Activated CD8-positive, alpha-beta memory T cell treated with anti-CD3 and anti-CD28 coated beads for 1 hour (primary cell): ENCODE measurements around the gene SLC23A3.
A peak's percentile ranks its signal among the peaks of the same experiment; 100 is the strongest.

Experiments used
- DNase-seq, 2 donors: peaks; one replicate each; pipeline ENCODE4 v3.0.0-alpha.2; 2020; ENCODE audit warnings: low read depth in 1 of 2; ENCODE audit errors: extremely low read depth in 1 of 2

SLC23A3 gene

GRCh38 chr2:219155054-219155644, 14.7 kb downstream of the SLC23A3 start:
- DNase-seq: no peak

- DNase-seq: no peak
Observed at GRCh38 chr2:219149667-219150066, 20.2 kb downstream of the SLC23A3 start.

- no peak for DNase-seq
Observed at GRCh38 chr2:219142329-219142728, 27.5 kb downstream of the SLC23A3 start.

- DNase-seq: no peak
Observed at GRCh38 chr2:219140722-219141121, 29.1 kb downstream of the SLC23A3 start.

- no peak for DNase-seq
Observed at GRCh38 chr2:219133976-219134375, 35.9 kb downstream of the SLC23A3 start.

GRCh38 chr2:219131744-219132143, 38.1 kb downstream of the SLC23A3 start:
- no peak for DNase-seq

GRCh38 chr2:219131327-219131726, 38.5 kb downstream of the SLC23A3 start:
- DNase-seq: no peak

- no peak for DNase-seq
Observed at GRCh38 chr2:219129589-219129988, 40.2 kb downstream of the SLC23A3 start.

GRCh38 chr2:219128396-219128795, 41.4 kb downstream of the SLC23A3 start:
- no peak for DNase-seq

- no peak for DNase-seq
Observed at GRCh38 chr2:219127037-219127635, 42.7 kb downstream of the SLC23A3 start.

- no peak for DNase-seq
Observed at GRCh38 chr2:219126555-219126954, 43.3 kb downstream of the SLC23A3 start.

GRCh38 chr2:219125886-219126270, 44.0 kb downstream of the SLC23A3 start:
- no peak for DNase-seq

- no peak for DNase-seq
Observed at GRCh38 chr2:219125225-219125885, 44.5 kb downstream of the SLC23A3 start.

GRCh38 chr2:219124381-219125110, 45.3 kb downstream of the SLC23A3 start:
- no peak for DNase-seq

- DNase-seq: no peak
Observed at GRCh38 chr2:219123356-219124135, 46.3 kb downstream of the SLC23A3 start.

- DNase-seq: no peak
Observed at GRCh38 chr2:219122202-219122980, 47.4 kb downstream of the SLC23A3 start.

GRCh38 chr2:219120082-219120481, 49.7 kb downstream of the SLC23A3 start:
- DNase-seq: no peak

GRCh38 chr2:219119422-219120043, 50.3 kb downstream of the SLC23A3 start:
- peak; percentile 17 to 41 for DNase-seq

- no peak for DNase-seq
Observed at GRCh38 chr2:219118504-219118903, 51.3 kb downstream of the SLC23A3 start.
